Stimulated activated CD4-positive, alpha-beta T cell treated with anti-CD3 and anti-CD28 coated beads, TNF-alpha, amount 100 ng/mL, for 1 hour (primary cell): ENCODE measurements around the gene PACS1.

Experiments
- DNase-seq, 3 donors: peaks; one replicate each; pipeline ENCODE4 v3.0.0-alpha.2; 2020; ENCODE audit warnings: low read depth in 3 of 3, low spot score in 1 of 3

Gene PACS1

DNA sequence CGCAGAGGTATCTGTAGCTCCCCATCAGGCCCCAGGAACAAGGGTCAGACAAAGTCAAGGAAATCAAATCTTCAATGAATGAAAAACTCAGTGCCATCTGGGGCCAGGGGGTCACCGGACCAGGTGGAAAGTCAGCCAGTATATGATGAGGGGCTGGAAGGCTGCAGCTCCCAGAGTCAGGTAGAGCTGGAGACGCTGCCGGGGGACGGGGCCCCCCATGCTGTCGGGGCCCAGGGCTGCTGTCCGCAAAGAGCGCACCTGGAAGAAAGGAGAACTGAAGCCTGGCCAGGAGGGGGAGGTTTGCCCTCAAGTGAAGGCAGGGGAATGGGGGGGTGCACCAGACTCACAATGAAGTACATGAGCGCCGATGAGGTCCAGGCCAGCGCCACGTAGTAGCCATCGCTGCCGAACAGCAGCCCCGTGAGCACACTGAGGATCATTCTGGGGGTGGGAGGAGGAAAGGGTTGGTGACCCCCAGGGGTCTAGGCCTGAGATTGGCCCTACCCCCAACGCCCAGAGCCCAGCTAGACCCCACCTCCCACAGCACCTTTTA is 214.5 kb downstream of the PACS1 start:
- DNase-seq: no peak

DNA sequence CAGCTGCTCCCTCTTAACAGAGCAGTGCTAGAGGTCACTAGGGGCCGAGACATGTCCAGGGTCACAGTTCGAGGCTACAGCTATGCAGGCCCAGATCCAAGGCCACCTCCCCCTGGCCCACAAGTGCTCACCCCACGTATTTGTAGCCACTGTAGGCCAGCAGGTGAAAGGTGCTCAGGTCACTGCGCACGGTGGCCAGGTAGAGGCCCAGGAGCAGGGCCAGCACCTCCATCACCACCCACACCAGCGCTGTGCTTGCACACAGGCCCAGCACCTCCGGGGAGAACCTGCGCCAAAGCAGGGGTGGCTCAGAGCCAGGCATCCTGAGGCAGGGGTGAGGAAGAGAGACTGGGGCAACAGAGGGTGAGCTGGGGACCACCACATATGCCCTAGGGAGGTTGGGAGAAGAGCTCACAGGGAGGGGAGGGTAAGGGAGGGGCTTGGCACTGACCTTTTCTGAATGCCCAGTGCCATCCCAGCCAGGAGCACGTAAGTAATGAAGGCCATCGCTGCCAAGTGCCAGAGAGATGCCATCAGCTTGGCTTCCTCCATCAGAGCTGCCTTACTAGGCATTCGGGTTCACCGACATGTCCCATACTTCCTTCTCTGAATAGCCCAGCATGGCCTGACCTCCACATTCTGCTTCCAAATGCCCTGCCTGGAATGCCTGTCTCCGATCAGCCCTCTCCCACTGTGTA is 215.3 kb downstream of the PACS1 start:
- DNase-seq: no peak

DNA sequence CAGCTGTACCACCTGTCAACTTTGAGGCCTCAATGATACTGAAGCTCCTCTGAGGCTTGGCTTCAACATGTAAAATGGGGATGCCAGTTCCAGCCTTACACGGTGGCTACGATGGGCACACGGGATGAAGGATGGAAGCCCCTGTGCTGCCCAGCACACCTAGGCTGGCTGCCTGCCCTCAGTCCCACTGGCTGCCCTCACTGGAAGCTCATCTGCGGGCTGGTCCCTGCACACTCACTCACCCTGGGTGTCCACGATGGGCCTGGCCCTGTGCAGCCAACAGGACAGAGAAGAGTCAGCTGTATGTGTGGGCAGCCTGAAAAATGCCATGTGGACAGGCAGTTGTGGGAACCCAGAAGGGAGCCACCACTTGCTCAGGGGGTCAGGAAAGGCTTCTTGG is 216.6 kb downstream of the PACS1 start:
- DNase-seq: no peak

DNA sequence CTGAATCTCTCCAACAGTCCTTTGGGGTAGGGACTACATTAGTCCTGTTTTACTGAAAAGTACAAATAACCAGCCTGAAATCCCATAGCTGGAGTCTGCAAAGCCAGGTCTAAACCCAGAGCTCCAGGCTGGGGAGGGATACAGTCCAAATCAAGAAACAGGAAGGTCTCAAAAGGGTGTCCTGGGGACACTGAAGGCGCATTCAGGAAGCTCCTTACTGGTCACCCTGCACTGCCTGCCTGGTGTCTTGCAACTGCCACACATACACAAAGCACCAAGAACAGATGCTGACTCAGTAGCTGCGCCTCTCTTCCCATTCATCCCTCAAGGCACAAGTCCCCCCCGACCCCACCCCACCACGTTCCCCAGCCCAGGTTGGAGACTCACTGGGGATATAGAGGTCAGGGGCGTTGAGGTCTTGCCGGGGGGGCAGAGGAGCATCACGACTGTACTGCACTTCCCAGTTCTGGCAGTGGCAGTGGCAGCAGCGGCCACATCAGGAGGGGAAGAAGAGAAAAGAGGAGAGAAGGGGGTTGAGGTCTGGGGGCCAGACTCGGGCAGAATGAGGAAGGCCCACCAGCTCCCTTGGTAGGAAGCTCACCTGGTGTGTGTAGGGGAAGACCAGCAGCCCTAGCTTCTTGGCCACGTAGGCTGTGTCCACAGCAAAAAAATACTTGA is 217.3 kb downstream of the PACS1 start:
- DNase-seq: no peak

DNA sequence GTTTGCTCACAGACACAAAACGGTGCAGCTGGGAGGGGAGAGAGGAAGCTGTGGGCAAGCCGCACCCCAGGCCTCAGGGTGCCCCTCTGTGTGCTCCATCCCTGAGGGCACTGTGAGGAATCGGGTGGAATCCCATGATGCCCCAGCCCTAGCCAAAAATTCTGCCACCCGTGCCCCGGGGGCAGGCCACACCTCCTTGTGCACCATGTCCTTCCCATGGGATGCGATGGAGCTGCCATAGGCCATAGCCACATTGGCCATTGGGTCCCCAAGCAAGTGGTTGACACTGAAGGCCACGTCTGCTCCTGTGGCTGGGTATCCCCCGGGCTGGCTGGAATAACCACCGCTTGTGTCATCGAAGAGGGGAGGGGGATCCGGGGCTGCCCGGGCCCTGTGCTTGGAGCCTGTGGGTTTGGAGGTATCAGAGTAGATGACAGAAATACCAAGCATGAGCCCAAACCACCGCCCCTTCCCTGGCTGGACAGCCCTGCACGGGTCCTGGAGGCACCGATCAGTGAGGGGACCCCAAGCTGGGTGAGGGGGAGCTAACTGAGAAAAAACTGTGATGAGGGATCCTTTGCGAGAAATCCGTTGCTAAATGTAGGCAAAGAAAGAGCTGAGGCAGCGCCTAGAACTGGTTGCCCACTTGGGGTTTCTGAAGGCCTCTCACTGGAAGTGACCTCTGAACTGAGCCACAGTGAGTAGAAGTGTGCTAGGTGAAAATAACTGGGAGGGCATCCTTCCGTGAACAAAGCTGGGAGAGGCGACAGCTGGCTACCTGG is 218.0 kb downstream of the PACS1 start:
- no peak for DNase-seq

DNA sequence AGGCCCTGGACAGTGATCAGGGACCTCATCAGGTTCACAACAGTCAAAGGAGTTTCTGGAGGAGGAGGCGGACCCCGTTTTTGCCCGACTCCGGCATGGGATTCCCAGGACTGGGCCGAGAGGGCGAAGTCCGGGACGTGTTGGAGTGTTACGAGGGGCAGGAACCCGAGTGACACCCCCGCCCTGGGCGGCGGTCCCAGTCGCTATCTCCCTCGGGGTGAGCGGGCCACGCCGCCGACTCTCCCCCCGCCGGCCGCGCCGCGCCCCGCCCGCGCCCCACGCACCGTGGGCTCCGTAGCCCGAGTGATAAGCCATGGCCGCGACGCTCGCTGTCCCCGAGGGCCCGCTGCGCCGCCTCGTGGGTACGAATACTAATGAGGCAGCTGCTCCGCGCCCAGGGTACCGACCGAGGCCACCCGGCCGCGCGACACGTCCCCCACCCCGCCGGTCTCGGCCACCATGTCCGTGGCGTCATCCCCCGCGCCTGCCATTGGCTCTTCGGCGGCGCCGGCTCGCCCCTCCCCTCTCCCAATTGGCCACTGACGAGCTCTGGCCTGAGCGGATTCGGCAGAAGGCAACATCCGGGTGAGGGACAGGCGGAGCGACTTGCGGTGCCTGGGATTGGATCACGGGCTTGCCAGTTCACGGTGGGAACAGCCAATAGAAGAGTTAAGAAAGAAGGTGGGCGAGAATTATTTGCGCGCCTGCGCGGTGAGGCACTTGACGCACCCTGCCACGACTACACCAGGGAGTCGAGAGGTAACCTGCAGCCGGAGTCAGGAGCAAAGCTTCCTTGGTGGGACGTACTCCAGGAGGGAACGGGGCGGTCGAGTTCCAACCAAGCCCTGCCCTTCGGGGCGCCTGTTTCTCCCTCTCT is 218.8 kb downstream of the PACS1 start, which contains the start of gene YIF1A:
YIF1A (minus strand) TSS at position 473 of the 877 bp plus-strand sequence; CDS start at position 315, 158 bp downstream.
- peak; percentile 90 to 97 (median 96) for DNase-seq

DNA sequence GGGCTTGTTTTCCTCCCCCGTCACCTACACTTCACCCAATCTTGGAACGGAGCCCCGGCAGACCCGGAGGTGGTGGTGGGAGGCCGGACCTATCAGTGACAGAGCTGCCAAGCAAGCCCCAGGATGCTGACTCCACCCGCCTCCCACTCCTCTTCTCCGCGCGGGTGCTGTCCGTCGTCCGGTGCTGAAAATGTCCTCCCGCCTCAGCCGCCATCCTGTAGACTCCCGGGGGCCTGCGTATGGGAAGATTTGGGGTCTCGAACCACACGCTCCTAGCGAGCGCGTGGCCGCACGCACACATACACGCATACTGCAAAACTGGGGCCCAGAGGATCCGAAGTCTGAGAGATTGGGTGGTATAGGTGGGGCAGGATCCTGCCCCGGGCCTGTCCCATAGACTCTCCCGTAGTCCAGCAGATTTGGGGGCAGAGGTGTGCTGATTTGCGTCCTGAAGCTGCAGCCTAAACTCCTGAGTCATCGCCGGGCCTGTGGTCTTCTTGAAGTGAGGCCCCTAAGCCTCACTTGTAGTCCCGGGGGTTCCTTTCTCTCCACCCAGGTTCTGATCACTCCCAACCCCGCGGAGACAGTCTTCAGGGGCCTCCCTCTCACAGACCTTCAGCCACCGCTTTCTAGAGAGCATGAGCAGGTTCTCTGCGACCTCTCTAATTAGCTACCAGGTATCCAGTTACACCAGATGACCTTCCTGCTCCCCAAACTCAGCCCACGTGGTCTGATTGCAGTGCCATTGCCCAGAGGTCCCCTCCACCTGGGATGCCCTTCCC is 219.7 kb downstream of the PACS1 start:
- peak in 2 of 3 donors; percentile 33 to 68 for DNase-seq

DNA sequence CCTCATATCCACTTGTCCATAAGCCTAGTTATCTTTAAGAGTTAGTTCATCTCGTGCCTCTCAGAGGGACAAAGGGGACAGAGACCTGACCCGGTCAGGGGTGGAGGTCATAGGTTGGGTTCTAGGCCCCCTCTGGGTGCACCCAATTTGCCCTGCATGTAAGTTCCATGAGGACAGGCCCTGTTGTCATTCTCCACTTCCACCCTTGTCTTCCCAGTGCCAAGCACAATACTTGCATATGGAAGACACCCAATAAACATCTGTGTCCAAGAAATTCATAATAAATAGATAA is 220.2 kb downstream of the PACS1 start:
- DNase-seq: no peak

DNA sequence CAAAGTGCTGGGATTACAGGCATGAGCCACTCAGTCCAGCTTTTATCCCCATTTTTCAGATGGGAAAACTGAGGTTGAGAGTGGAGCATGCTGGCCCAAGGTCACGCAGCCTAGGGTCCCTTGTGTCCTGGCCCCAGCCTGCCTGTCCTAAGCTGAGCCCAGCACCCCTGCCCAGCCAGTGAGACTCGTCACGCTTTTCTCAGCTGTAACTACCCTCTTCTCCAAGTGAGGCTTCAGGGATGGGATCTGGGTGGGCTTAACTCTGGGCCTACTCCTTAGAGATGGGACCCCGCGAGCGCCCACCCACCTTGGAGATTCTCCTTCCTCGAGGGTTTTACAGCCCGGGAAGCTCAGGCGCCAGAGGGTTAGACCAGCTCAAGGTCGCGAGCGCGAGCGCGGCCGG is 221.2 kb downstream of the PACS1 start:
- DNase-seq: no peak

DNA sequence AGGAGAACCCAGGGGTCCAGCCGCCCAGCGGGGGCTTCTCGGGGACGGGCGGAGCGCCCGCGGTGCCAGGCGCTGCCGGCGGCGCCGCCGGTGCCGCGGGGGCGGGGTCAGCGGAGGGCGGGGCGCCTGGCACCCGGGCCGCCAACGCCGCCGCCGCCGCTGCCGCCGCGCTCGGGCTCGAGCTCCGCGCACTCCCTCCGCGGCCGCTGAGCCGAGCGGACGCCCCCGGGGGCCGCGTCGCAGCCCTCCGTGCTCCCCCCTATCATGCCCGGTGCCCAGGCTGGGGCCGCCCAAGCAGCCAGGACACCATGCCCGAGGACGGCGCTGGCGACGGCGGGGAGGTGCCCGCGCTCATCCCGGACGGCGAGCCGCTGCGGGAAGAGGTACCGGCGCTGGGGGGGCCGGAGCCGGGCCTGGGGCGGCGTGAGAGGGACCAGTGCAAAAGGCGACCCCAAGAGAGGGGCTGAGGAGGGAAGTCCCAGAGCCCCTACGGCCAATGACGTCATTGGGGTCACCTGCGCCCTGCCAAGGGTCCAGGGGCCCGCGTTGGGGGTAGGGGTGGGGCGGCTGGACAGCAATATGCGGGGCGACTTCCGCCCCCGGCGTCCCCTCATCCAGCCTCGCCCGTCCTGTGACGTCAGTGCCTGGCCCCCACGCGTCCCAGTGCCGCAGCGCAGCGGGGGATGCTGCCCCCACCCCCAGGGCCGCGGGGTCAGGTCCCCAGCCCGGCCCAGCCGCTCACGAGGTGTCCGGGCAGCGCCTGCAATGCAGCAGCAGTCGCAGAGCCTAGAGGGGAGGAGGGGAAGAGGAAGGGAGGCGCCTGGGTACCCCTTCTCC is 221.9 kb downstream of the PACS1 start, which contains the start of gene TMEM151A:
TMEM151A (plus strand) TSS at position 189 of the 837 bp plus-strand sequence; CDS start at position 309, 120 bp downstream.
- DNase-seq: no peak

DNA sequence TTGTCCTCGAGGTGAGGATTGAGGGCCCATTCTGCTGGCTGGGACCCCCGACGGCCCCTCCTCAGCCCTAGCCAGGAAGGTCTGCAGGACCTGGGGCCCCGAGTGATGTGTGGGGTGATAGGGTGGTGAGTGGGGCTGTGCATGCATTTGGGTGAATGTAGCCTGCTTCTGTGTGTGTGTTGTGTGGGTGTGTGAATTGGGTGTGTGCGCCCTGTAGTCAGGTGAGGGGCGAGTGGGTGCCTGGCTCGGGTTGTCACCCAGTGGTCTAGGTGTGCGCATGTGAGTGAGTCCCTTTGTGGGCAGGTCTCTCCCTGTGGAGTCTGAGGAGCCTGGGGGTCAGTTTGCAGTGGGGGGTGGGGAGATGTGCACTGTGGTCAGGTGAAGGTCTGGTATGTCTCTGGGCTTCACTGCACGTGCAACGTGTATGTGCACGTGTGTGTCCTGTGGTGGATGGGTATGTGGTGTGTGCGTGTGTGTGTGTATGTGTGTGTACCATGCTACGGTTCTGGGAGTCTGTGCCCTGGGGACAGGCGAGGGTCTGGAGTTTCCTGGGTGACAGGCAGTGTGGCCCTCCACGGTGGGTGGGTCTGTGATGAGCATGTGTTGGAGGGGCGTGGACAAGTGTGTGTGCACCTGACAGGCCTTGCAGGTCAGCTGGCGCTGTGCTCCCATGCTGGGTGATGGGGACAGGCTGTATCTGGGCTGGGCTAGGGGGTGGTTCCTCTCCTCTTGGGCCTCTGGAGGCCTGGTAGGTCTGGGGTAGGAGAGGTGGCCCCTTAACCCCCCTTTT is 222.7 kb downstream of the PACS1 start:
- no peak for DNase-seq

DNA sequence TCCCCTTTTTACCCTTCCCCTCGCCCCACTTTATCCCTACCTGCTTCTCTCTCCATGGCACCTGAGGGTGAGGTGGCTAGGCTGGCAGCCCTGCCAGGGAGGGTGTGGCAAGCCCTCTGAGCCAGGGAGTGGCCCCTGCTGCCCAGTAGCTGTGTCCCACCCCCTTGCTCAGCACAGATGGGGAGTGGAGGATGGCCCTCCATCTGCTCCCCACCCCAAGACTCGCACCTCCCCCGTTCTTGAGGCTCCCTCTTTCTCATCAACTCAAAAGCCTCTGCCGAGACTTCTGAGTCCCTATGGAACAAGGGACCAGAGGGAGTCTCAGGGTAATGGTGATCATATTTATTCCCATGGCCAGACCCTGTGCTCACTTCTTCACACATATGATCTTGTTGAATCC is 223.3 kb downstream of the PACS1 start:
- no peak for DNase-seq

DNA sequence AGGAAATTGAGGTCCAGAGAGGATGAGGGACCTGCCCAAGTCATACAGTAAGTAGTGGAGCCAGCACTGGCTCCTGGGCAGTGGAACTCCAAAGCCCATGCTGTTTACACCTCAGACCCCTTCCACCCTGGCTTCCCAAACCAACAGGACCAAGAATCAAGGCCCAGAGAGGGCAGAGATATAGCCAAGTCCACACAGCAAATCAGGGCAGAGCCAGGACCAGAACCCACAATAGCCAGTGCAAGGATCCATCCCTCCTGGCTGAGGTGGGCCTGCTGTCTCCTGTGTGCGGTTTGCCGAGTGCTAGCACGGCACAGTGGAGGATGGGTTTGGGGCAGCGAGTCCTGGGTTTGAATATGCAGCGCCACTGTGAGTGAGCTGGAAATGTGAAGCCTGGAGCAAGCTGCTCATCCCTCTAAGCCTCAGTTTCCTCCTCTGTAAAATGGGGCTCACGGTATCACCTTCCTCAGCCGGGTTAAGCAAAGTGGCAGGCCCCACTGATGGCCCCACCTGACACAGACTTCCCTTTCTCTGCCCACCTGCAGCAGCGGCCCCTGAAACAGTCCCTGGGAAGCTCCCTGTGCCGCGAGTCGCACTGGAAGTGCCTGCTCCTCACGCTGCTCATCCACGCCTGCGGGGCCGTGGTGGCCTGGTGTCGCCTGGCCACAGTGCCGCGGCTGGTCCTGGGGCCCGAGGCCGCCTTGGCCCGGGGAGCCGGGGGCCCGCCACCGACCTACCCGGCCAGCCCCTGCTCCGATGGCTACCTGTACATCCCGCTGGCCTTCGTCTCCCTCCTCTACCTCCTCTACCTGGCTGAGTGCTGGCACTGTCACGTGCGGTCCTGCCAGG is 223.9 kb downstream of the PACS1 start:
- no peak for DNase-seq
